ENCODE data around the gene LTO1. TPM values are rescaled to one million over a fixed set of nuclear protein-coding genes. Genes with fewer than 3 reads are reported as not detected.
A peak's percentile ranks its signal among the peaks of the same experiment; 100 is the strongest.

The LTO1 gene
- polyA plus RNA-seq, 2 of the 4 experiments (the other 2 are of a cell fraction), result 25.1 to 27.0 TPM

DNA sequence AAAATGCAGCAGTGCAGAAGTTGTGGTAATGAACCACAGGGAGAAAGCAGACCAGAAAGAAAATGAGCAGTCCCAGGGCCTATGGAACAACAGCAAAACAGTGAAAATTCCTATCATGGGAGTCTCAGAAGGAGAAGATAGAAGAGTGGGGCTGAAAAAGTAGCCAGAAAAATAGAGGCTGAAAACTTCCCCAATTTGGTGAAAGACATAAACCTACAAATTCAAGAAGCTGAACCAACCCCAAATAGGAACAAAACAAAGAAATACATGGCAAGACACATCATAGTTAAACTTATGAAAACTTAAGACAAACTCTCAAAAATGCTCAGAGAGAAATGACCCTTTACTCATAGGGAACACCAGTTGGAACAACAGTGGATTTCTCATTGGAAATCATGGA, 17.3 kb upstream of the LTO1 start:
- H3K27ac ChIP-seq, result no peak overlapping the region; a peak in 1 of 6 replicates
- DNase-seq (ENCODE audit: low read depth in 1 of 2, low spot score in 1 of 2), result no peak
- ATAC-seq, result no peak
- no peak overlapping the region for H3K4me2 ChIP-seq
- POLR2A ChIA-PET, result no interaction called here
- no peak for FAIRE-seq
- H3K9me3 ChIP-seq, result peaks cover 9% of the 10 kb centered on the region; the same call in 1 of the 3 replicates
- TF ChIP-seq, protein P1, sequence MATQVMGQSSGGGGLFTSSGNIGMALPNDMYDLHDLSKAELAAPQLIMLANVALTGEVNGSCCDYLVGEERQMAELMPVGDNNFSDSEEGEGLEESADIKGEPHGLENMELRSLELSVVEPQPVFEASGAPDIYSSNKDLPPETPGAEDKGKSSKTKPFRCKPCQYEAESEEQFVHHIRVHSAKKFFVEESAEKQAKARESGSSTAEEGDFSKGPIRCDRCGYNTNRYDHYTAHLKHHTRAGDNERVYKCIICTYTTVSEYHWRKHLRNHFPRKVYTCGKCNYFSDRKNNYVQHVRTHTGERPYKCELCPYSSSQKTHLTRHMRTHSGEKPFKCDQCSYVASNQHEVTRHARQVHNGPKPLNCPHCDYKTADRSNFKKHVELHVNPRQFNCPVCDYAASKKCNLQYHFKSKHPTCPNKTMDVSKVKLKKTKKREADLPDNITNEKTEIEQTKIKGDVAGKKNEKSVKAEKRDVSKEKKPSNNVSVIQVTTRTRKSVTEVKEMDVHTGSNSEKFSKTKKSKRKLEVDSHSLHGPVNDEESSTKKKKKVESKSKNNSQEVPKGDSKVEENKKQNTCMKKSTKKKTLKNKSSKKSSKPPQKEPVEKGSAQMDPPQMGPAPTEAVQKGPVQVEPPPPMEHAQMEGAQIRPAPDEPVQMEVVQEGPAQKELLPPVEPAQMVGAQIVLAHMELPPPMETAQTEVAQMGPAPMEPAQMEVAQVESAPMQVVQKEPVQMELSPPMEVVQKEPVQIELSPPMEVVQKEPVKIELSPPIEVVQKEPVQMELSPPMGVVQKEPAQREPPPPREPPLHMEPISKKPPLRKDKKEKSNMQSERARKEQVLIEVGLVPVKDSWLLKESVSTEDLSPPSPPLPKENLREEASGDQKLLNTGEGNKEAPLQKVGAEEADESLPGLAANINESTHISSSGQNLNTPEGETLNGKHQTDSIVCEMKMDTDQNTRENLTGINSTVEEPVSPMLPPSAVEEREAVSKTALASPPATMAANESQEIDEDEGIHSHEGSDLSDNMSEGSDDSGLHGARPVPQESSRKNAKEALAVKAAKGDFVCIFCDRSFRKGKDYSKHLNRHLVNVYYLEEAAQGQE (IDR thresholded peaks at IDR 0.05), result no peak
- TF ChIP-seq SMC3 (IDR thresholded peaks at IDR 0.05) (no peak), CBX8 (IDR thresholded peaks at IDR 0.05) (no peak), NFE2L2 (conservative IDR thresholded peaks at IDR 0.05; ENCODE audit: low read length) (no peak), RCOR1 (IDR thresholded peaks at IDR 0.05; ENCODE audit: low read depth, low read length) (no peak), PHF8 (IDR thresholded peaks at IDR 0.05; ENCODE audit: borderline replicate concordance, low read depth) (no peak), NPAS2 (CRISPR knock-in tag; IDR thresholded peaks at IDR 0.05; ENCODE audit: borderline replicate concordance) (no peak), RFX5 (IDR thresholded peaks at IDR 0.05) (no peak)
- TF ChIP-seq, protein P2, sequence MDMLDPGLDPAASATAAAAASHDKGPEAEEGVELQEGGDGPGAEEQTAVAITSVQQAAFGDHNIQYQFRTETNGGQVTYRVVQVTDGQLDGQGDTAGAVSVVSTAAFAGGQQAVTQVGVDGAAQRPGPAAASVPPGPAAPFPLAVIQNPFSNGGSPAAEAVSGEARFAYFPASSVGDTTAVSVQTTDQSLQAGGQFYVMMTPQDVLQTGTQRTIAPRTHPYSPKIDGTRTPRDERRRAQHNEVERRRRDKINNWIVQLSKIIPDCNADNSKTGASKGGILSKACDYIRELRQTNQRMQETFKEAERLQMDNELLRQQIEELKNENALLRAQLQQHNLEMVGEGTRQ (IDR thresholded peaks at IDR 0.05), result no peak
- TF ChIP-seq, protein P3, sequence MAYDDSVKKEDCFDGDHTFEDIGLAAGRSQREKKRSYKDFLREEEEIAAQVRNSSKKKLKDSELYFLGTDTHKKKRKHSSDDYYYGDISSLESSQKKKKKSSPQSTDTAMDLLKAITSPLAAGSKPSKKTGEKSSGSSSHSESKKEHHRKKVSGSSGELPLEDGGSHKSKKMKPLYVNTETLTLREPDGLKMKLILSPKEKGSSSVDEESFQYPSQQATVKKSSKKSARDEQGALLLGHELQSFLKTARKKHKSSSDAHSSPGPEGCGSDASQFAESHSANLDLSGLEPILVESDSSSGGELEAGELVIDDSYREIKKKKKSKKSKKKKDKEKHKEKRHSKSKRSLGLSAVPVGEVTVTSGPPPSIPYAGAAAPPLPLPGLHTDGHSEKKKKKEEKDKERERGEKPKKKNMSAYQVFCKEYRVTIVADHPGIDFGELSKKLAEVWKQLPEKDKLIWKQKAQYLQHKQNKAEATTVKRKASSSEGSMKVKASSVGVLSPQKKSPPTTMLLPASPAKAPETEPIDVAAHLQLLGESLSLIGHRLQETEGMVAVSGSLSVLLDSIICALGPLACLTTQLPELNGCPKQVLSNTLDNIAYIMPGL (CRISPR knock-in tag; IDR thresholded peaks at IDR 0.05; ENCODE audit: borderline replicate concordance), result no peak
- TF ChIP-seq, protein P4, sequence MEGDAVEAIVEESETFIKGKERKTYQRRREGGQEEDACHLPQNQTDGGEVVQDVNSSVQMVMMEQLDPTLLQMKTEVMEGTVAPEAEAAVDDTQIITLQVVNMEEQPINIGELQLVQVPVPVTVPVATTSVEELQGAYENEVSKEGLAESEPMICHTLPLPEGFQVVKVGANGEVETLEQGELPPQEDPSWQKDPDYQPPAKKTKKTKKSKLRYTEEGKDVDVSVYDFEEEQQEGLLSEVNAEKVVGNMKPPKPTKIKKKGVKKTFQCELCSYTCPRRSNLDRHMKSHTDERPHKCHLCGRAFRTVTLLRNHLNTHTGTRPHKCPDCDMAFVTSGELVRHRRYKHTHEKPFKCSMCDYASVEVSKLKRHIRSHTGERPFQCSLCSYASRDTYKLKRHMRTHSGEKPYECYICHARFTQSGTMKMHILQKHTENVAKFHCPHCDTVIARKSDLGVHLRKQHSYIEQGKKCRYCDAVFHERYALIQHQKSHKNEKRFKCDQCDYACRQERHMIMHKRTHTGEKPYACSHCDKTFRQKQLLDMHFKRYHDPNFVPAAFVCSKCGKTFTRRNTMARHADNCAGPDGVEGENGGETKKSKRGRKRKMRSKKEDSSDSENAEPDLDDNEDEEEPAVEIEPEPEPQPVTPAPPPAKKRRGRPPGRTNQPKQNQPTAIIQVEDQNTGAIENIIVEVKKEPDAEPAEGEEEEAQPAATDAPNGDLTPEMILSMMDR (IDR thresholded peaks at IDR 0.05), result no peak
- TF ChIP-seq, protein P5, sequence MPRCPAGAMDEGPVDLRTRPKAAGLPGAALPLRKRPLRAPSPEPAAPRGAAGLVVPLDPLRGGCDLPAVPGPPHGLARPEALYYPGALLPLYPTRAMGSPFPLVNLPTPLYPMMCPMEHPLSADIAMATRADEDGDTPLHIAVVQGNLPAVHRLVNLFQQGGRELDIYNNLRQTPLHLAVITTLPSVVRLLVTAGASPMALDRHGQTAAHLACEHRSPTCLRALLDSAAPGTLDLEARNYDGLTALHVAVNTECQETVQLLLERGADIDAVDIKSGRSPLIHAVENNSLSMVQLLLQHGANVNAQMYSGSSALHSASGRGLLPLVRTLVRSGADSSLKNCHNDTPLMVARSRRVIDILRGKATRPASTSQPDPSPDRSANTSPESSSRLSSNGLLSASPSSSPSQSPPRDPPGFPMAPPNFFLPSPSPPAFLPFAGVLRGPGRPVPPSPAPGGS (IDR thresholded peaks at IDR 0.05), result no peak
- no peak overlapping the region for H3K4me3 ChIP-seq
- H3K4me1 ChIP-seq, result peaks cover 19% of the 10 kb centered on the region; the same call in 2 of the 3 replicates
- CTCF ChIA-PET, result interaction anchor here (0.6 to 3.1 kb wide), 4 partner anchors 9 to 503 kb away, joined by 3 to 10 read pairs (median 4); no protein-coding TSS in a partner anchor

DNA sequence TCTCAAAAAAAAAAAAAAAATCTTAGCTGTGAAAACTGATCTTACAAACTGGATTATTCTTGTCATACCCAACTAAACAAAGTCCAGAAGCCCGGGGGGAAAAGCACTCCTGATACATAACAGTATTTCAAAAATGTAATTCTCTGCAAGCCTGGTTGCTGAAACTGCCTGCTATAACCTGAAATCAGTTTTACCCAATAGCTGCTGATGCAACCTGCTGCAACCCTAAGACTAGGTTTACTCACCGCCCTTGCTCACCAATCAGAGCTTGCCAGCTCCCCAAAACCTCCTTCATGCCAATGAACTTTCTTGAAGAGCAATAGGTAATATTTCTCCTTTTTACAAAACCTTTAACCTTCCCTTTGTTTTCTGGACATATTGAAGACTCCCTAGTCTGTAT, 16.3 kb upstream of the LTO1 start:
- WGBS (ENCODE audit: missing lambda C conversion rate), result 84% methylated on average over 2 of the region's 2 CpGs
- Histone ChIP-seq H3K4me2 (no peak overlapping the region), H3K4me1 (peaks cover 19% of the 10 kb centered on the region; the same call in 2 of the 3 replicates), H3K27ac (peak overlapping the region; percentile 28 to 46; a peak in 1 of 6 replicates), H3K4me3 (no peak overlapping the region), H3K9me3 (peaks cover 9% of the 10 kb centered on the region; the same call in 1 of the 3 replicates)
- DNase-seq (ENCODE audit: low read depth in 1 of 2, low spot score in 1 of 2) (peak in 1 of 2 experiments; percentile 49), FAIRE-seq (no peak), ATAC-seq (no peak)
- TF ChIP-seq, protein P6, sequence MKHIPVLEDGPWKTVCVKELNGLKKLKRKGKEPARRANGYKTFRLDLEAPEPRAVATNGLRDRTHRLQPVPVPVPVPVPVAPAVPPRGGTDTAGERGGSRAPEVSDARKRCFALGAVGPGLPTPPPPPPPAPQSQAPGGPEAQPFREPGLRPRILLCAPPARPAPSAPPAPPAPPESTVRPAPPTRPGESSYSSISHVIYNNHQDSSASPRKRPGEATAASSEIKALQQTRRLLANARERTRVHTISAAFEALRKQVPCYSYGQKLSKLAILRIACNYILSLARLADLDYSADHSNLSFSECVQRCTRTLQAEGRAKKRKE (CRISPR knock-in tag; IDR thresholded peaks at IDR 0.05; ENCODE audit: low read depth), result no peak
- TF ChIP-seq CEBPB (IDR thresholded peaks at IDR 0.05) (peak; percentile 14 to 24; a peak in 2 of 4 replicates), ZFP36 (IDR thresholded peaks at IDR 0.05; ENCODE audit: borderline replicate concordance, partially characterized antibody) (no peak)
- ChIA-PET CTCF (interaction anchor here (0.7 to 3.1 kb wide), 10 partner anchors 12 to 629 kb away, joined by 3 to 10 read pairs (median 4); no protein-coding TSS in a partner anchor), POLR2A (no interaction called here)

All from A549 (cell line).